Neutrophil (primary cell): ENCODE data around the gene JAM2.
"Not testable (repeated sequence)": the region's sequence is repeated elsewhere in the genome, so short reads cannot be mapped to it uniquely, and the experiment has no call there.

Experiments used
- H3K27ac ChIP-seq: fragments of 200-600 bp; sonication (generic); 2 replicates; pipeline ENCODE4 v1.5.1; 2016; ENCODE audit warnings: mild to moderate bottlenecking, moderate library complexity
- H3K27me3 ChIP-seq: fragments of 200-600 bp; sonication (generic); 2 replicates; pipeline ENCODE4 v1.6.0; 2016; ENCODE audit warnings: mild to moderate bottlenecking
- H3K36me3 ChIP-seq: fragments of 200-600 bp; sonication (generic); 2 replicates; pipeline ENCODE4 v1.5.1; 2017
- H3K4me1 ChIP-seq, 2 experiments: fragments of 200-600 bp in 1 of 2; sonication (generic) in 1 of 2; 1 replicate in 1 of 2; 2 replicates in 1 of 2; pipeline versions ENCODE4 v1.5.1 to v1.6.1; 2013 to 2016; ENCODE audit warnings: low read depth in 1 of 2, low read length in 1 of 2, mild to moderate bottlenecking in 1 of 2, moderate library complexity in 1 of 2; ENCODE audit not compliant: control insufficient read depth in 1 of 2, insufficient read depth in 1 of 2
- H3K4me3 ChIP-seq, 2 experiments: fragments of 200-600 bp in 1 of 2; sonication (generic) in 1 of 2; 1 replicate in 1 of 2; 2 replicates in 1 of 2; pipeline ENCODE4 v1.5.1; 2013 to 2016; ENCODE audit warnings: low read depth in 1 of 2, low read length in 1 of 2, mild to moderate bottlenecking in 1 of 2, moderate library complexity in 1 of 2
- H3K9me3 ChIP-seq: fragments of 200-600 bp; sonication (generic); 2 replicates; pipeline ENCODE4 v1.5.1; 2016
- TF ChIP-seq, protein P1 (sequence below): fragments of 200-600 bp; sonication (generic); IDR thresholded peaks from 2 replicates; pipeline ENCODE4 v1.5.1; 2016; ENCODE audit warnings: antibody characterized with exemption

Gene JAM2

DNA sequence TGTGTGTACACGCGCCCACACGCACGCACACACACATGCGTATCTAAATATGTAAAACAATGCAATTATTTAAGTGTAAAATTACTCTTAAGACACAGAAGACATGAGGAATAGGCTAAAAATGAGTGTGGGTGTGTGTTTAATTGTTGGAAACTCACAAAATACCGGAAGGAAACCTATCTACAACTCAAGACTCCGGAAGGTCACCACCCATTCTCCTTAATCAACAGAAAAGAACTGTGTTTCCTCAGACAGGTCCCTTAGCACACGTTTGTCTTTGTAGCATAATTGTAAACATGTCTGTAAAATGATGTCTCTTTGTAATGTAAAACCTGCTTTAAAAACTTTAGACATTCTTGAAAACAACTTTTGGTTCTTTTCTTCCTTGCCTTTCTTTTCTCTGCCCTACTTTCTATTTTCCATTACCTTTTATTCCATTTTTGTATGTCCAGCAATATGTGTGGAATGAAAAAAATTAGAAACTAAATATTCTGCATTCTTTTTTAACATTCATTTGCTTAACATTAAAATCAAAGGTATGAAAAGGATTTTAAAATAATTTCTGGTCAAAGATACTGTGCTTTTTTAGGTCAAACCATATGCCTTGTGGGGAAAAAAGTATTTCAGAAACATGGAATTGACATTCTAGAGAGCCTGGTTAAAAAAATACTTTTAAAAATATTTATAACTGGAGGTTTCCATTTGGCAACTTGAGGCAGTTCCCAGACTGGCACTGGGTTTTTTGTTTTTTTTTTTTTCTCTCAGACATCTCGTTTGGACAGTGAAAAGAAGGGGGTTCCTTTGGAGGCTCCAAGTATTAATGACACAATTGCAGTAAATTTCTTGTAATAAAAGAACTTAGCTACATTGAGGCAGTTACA, 49.5 kb downstream of the JAM2 start:
- no peaks in the 10 kb centered on the region for H3K9me3 ChIP-seq
- no peak overlapping the region for H3K27ac ChIP-seq
- no peak overlapping the region for H3K4me3 ChIP-seq
- TF ChIP-seq, protein P1, sequence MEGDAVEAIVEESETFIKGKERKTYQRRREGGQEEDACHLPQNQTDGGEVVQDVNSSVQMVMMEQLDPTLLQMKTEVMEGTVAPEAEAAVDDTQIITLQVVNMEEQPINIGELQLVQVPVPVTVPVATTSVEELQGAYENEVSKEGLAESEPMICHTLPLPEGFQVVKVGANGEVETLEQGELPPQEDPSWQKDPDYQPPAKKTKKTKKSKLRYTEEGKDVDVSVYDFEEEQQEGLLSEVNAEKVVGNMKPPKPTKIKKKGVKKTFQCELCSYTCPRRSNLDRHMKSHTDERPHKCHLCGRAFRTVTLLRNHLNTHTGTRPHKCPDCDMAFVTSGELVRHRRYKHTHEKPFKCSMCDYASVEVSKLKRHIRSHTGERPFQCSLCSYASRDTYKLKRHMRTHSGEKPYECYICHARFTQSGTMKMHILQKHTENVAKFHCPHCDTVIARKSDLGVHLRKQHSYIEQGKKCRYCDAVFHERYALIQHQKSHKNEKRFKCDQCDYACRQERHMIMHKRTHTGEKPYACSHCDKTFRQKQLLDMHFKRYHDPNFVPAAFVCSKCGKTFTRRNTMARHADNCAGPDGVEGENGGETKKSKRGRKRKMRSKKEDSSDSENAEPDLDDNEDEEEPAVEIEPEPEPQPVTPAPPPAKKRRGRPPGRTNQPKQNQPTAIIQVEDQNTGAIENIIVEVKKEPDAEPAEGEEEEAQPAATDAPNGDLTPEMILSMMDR = no peak
- H3K36me3 ChIP-seq = no peaks in the 10 kb centered on the region
- no peaks in the 10 kb centered on the region for H3K4me1 ChIP-seq
- H3K27me3 ChIP-seq = no peaks in the 10 kb centered on the region

DNA sequence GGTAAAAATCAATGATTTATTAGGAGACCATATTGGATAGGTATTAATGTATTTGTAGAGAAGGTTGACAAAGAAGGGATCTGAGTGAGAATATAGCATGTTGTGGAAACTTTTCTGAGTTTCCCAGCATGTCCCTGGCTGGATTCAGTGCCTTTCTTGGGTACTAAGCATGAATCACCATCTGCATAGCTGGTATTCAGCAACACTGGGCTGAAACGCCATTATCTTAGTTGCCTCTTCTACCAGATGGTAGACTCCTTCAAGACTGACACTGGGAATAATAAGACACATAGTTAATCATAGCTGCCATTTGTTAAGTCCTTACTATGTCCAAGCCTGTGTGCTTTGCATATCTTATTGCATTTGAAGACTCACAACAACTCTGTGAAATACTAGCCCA, 50.2 kb downstream of the JAM2 start:
- H3K27me3 ChIP-seq = no peaks in the 10 kb centered on the region
- H3K9me3 ChIP-seq = no peaks in the 10 kb centered on the region
- no peaks in the 10 kb centered on the region for H3K4me1 ChIP-seq
- no peak overlapping the region for H3K4me3 ChIP-seq
- H3K27ac ChIP-seq = no peak overlapping the region
- no peaks in the 10 kb centered on the region for H3K36me3 ChIP-seq
- TF ChIP-seq, protein P1 = no peak

DNA sequence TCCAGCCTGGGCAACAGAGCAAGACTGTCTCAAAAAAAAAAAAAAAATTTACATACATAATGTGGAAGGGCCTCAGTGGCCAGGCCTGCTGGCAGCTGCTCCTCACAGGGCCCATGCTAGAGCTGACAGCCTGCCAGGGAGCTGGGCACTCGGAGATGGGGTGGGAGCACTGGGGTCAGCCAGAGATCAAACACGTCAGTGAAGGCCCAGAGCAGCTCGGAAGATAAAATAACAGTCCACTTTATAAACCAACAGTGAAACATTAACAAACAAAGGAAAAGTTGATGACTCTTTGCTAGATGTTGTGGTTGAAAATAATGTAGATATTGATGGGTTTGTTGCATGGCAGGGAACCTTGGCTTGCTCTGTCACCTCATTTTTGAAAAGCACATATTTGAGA, 52.9 kb downstream of the JAM2 start:
- Histone ChIP-seq H3K27ac (no peak overlapping the region), H3K4me3 (no peak overlapping the region), H3K27me3 (no peaks in the 10 kb centered on the region), H3K4me1 (no peaks in the 10 kb centered on the region), H3K9me3 (no peaks in the 10 kb centered on the region), H3K36me3 (no peaks in the 10 kb centered on the region)
- TF ChIP-seq, protein P1 = no peak

DNA sequence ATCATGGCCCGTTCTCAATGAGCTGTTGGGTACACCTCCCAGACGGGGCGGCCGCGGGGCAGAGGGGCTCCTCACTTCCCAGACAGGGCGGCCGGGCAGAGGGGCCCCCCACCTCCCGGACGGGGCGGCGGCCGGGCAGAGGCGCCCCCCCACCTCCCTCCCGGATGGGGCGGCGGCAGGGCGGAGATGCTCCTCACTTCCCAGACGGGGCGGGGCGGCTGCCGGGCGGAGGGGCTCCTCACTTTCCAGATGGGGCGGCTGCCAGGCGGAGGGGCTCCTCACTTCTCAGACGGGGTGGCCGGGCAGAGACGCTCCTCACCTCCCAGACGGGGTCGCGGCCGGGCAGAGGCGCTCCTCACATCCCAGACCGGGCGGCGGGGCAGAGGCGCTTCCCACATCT, 56.4 kb downstream of the JAM2 start:
- not testable (repeated sequence) for H3K36me3 ChIP-seq, H3K4me1 ChIP-seq

DNA sequence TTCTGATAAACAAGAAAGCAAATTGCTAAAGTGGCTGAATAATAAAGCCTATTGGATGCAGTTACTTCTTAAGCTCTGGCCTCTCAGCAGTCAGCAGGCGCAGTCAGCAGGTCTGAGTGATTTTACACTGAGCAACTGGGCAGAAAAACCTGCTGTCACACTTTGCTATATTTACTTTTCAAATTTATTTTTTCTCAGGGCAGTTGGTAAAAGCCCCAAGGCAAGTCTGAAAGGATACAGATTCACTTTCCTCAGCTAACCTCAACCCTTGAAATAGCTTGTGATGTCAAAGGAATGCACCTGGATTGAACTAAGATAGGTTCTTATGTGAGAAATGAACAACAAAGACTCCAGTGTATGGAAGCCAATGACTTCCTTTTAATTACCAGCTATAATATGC, 61.7 kb downstream of the JAM2 start:
- Histone ChIP-seq H3K4me3 (no peak overlapping the region), H3K27me3 (no peaks in the 10 kb centered on the region), H3K4me1 (no peaks in the 10 kb centered on the region), H3K36me3 (no peaks in the 10 kb centered on the region), H3K9me3 (no peaks in the 10 kb centered on the region), H3K27ac (no peak overlapping the region)
- TF ChIP-seq, protein P1 = no peak

More for the DNA sequence above, 56.4 kb downstream of the JAM2 start:
- H3K9me3 ChIP-seq, H3K4me3 ChIP-seq, H3K27me3 ChIP-seq, H3K27ac ChIP-seq: not testable (repeated sequence)

DNA sequence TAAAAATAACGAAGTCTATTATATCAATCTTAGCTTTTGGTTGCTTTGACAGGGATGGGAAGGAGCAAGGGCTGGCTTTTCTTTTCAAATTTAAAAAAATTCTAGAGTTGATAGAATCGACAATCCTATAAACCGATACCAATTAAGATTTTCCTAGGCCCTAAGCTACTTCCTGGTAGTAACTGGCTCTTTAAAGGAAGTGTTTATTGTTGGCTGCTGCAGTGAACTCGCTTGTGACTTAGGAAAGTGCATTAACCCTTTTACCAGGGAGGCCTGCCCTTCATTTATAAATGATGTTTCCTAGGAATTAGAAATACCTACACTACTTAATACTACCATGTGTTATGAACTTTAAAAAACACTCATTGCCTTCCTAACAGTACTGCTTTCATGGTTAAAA, 62.5 kb downstream of the JAM2 start:
- TF ChIP-seq, protein P1 = no peak
- Histone ChIP-seq H3K9me3 (no peaks in the 10 kb centered on the region), H3K4me3 (no peak overlapping the region), H3K27me3 (no peaks in the 10 kb centered on the region), H3K27ac (no peak overlapping the region), H3K4me1 (no peaks in the 10 kb centered on the region), H3K36me3 (no peaks in the 10 kb centered on the region)
